HUES48 (cell line): ENCODE data around the gene ATP9A.

Source experiments
- H3K27ac ChIP-seq: one replicate; pipeline ENCODE4 v1.7.0; 2013; ENCODE audit warnings: low read depth, low read length, inconsistent platforms
- H3K27me3 ChIP-seq: 2 replicates; pipeline ENCODE4 v1.6.1; 2013; ENCODE audit warnings: mild to moderate bottlenecking, low read length; ENCODE audit not compliant: control insufficient read depth, insufficient read depth
- H3K36me3 ChIP-seq: 2 replicates; pipeline ENCODE4 v1.6.1; 2013; ENCODE audit warnings: low read length; ENCODE audit not compliant: control insufficient read depth, insufficient read depth
- H3K4me1 ChIP-seq: 2 replicates; pipeline ENCODE4 v1.6.1; 2013; ENCODE audit warnings: mild to moderate bottlenecking, low read length; ENCODE audit not compliant: control insufficient read depth, insufficient read depth
- H3K4me3 ChIP-seq: 2 replicates; pipeline ENCODE4 v1.5.1; 2013; ENCODE audit warnings: mild to moderate bottlenecking, low read depth, low read length
- H3K9ac ChIP-seq: 2 replicates; pipeline ENCODE4 v1.6.1; 2013; ENCODE audit warnings: mild to moderate bottlenecking, low read depth, low read length, moderate library complexity
- H3K9me3 ChIP-seq: 2 replicates; pipeline ENCODE4 v1.6.1; 2013; ENCODE audit warnings: low read length; ENCODE audit not compliant: control insufficient read depth, insufficient read depth

The ATP9A gene

DNA sequence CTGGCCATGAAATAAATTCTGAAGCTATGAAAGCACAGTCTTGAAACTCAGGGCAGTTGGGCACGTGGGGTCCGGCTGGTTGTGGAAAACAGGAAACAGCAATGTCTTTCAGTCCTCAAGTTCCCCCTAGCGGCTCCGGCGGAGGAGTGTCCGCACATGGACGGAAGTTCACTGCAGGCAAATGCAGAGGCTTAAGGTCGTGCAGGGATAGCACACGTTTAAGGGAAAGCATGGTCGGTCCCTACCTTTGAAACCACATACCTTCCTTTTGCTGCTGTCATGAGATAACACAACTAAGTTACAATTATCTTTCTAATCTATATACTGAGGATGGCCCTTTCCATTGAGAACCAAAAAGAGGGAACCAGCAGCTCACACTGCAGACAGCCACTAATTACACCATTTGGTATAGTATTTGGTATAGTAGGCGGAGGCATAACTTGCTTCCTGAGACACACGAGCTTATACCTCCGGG lies 173.1 kb downstream of the ATP9A start:
- Histone ChIP-seq H3K9me3 (no peaks in the 10 kb centered on the region), H3K36me3 (no peaks in the 10 kb centered on the region), H3K4me1 (peaks cover 22% of the 10 kb centered on the region), H3K4me3 (no peak overlapping the region), H3K27me3 (no peaks in the 10 kb centered on the region), H3K27ac (no peak overlapping the region), H3K9ac (no peak overlapping the region)

DNA sequence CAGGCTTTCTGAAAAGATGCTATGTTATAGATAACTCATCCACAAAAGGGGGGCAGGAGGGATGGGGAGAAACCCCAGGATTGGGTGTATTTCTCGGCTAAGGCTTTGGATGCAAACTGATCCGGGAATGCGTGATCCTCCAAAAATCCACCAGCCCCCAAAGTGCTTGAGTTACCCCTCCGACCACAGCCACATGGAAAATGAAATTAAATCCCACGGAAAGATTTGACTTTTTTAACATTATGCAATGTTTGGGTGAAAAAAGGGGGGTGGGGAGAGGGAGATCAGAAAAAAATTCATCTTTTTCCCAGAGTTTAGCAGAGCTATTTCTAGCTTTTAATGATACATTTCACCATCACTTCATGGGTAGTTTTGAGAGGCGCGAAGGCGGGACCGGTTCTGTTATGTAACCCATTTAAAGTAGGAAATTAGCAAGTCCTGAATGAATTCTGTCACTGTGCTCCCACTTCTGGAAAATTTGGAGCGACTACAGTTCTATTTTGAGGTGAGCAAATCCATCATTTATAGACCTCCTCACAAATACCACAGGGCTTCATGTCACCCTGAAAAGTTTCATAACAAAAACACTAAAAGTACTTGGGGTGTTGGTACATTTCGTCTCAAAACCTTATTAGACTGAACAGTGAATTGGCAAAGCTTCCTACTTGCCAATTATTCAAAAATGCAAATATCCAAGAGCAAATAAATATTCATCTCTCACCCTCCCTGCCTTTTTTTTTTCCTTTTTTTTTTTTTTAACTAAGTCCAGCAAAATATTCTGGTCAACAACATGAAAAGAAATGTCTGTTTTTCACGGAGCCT lies 173.7 kb downstream of the ATP9A start:
- Histone ChIP-seq H3K4me3 (no peak overlapping the region), H3K9ac (no peak overlapping the region), H3K9me3 (no peaks in the 10 kb centered on the region), H3K4me1 (peaks cover 22% of the 10 kb centered on the region), H3K36me3 (no peaks in the 10 kb centered on the region), H3K27ac (no peak overlapping the region), H3K27me3 (no peaks in the 10 kb centered on the region)

DNA sequence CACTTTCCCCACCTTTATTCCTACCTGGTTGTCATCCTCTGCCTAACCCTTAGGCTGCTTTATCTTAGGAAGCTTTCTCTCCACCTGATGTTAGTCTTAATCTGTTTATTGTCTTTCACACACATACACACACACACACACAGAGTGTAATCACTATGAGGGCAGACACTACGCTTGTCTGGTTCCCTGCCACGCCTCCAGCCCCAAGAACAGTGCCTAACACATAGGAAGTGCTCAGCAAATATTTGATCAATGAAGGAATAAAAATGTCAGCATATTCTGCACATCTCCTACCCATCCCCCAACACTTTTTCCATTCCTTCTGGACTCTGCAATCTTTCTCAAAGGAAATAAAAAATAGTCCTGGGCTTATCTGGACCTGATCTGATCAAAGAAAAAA lies 174.6 kb downstream of the ATP9A start:
- H3K27ac ChIP-seq: no peak overlapping the region
- no peaks in the 10 kb centered on the region for H3K27me3 ChIP-seq
- H3K4me3 ChIP-seq: no peak overlapping the region
- H3K36me3 ChIP-seq: no peaks in the 10 kb centered on the region
- no peak overlapping the region for H3K9ac ChIP-seq
- H3K9me3 ChIP-seq: no peaks in the 10 kb centered on the region
- peaks cover 22% of the 10 kb centered on the region for H3K4me1 ChIP-seq

DNA sequence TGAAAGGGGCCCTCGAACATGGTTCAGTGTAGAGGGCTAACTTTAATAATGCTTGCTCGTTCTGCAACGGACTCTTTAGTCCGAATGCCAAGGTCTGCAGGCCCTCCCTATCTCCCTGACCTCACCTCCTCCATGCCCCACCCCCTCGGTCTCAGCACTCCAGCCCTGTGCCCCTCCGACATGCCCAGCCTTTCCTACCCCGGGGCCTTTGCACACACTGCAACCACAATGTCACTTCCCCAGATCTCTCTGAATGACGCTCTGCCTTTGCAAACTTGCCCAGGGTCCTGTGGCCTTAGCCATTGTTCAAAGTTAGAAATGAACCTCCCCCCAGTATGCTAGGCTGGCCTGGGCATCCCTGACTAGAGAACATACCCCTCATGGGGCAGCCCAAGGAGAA lies 175.6 kb downstream of the ATP9A start:
- no peaks in the 10 kb centered on the region for H3K36me3 ChIP-seq
- H3K9me3 ChIP-seq: no peaks in the 10 kb centered on the region
- H3K9ac ChIP-seq: no peak overlapping the region
- no peak overlapping the region for H3K4me3 ChIP-seq
- no peak overlapping the region for H3K27ac ChIP-seq
- H3K4me1 ChIP-seq: peaks cover 14% of the 10 kb centered on the region
- H3K27me3 ChIP-seq: no peaks in the 10 kb centered on the region

DNA sequence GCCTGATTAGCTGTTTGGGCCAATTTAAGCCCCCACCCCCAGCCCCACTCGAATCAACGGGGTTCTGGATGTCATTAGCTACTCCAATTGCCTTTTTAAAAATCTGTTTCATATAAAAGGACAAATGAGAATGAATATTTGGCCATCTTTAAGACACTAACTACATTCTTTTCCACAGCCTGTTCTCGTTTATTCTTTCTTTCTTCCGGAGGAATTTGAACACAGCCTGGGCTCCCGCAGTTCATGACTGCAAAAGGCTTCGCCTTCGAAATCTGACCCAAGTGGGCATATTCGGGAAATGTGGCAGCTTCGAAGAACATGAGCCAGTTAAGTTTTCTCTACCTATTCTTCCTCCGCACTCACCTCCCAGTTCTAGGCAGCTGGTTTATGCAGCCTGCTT lies 176.3 kb downstream of the ATP9A start:
- Histone ChIP-seq H3K4me3 (no peak overlapping the region), H3K9me3 (no peaks in the 10 kb centered on the region), H3K9ac (no peak overlapping the region), H3K27me3 (no peaks in the 10 kb centered on the region), H3K4me1 (peaks cover 7% of the 10 kb centered on the region), H3K27ac (no peak overlapping the region), H3K36me3 (no peaks in the 10 kb centered on the region)

DNA sequence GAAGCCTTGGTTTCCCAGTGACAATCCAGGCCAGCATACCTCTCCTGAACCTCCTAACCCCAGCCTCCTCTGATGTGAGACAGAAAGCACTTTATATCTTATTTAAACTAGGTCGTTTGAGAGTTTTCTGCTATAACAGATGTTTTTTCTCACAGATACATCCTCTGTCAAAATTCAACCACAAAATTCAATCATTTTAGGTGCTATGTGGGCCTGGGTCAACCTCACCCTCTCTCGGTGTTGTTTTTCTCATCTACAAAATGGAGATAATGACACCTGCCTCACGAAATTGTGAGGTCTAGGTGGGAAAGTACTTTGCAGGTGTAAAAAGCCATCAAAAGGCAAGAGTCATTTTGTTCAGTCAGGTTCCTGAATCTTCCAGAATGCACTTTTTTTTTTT lies 179.4 kb downstream of the ATP9A start:
- Histone ChIP-seq H3K36me3 (no peaks in the 10 kb centered on the region), H3K4me3 (no peak overlapping the region)

DNA sequence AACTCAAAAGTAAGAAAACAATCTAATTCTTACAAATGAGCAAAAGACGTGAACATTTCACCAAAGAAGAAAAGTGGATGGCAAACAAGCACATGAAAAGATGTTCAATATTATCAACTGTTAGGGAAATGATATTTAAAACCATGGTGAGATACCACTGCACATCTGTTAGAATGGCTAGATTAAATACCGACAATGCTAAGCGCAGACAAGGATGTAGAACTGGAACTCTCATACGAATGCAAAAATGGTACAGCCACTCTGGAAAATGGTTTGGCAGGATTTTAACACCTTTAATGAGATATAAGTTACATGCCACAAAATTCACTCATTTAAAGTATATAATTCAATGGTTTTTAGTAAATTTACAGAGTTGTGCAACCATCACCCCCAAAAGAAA lies 181.0 kb downstream of the ATP9A start:
- Histone ChIP-seq H3K9me3 (no peaks in the 10 kb centered on the region), H3K4me3 (no peak overlapping the region), H3K36me3 (no peaks in the 10 kb centered on the region), H3K27ac (no peak overlapping the region), H3K27me3 (no peaks in the 10 kb centered on the region), H3K4me1 (peaks cover 2% of the 10 kb centered on the region; the same call in 1 of the 2 replicates), H3K9ac (no peak overlapping the region)

More for the DNA sequence above, 179.4 kb downstream of the ATP9A start:
- no peaks in the 10 kb centered on the region for H3K9me3 ChIP-seq
- H3K4me1 ChIP-seq: peaks cover 3% of the 10 kb centered on the region; the same call in 1 of the 2 replicates
- H3K27me3 ChIP-seq: no peaks in the 10 kb centered on the region
- no peak overlapping the region for H3K9ac ChIP-seq
- H3K27ac ChIP-seq: no peak overlapping the region

DNA sequence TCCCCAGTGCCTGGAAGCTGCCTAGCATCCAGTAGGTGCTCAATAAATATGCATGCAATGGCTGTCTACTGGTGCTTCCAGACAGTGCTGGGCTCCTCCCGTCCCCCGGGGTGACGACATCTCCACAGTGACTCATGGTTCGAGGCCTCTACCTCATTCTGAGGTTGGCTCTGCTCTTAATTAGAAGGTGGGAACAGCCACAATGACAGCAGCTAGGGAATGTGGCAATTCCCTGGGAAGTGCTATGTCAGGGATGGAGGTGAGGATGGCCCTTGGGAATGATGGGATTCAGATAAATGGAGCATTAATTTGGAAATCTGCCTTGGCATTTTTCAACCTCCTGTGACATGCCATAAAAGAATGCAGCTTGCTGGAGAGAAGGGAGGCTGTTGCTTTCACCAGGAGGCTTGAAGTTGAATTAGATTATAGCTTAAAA lies 182.2 kb downstream of the ATP9A start:
- no peaks in the 10 kb centered on the region for H3K27me3 ChIP-seq
- no peaks in the 10 kb centered on the region for H3K4me1 ChIP-seq
- no peak overlapping the region for H3K9ac ChIP-seq
- H3K36me3 ChIP-seq: no peaks in the 10 kb centered on the region
- no peak overlapping the region for H3K27ac ChIP-seq
- no peak overlapping the region for H3K4me3 ChIP-seq
- H3K9me3 ChIP-seq: no peaks in the 10 kb centered on the region

DNA sequence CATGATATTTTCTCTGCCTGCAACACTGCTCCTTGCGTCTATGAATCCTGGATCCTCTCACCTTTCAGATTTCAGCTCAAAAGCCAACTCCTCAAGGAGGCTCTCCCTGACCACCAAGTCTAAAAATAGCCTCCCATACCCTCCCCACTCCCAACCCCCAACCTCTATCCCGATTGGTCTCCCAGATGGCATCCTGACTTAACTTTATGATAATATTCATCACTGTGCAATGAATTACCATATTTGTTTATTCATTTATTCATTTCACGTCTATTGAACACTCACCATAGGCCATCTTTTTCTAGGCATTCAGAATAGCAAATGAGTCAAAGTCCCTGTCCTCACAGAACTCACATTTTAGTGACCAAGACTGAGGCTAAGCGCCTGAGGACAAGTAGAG lies 183.0 kb downstream of the ATP9A start:
- no peak overlapping the region for H3K27ac ChIP-seq
- no peak overlapping the region for H3K4me3 ChIP-seq

DNA sequence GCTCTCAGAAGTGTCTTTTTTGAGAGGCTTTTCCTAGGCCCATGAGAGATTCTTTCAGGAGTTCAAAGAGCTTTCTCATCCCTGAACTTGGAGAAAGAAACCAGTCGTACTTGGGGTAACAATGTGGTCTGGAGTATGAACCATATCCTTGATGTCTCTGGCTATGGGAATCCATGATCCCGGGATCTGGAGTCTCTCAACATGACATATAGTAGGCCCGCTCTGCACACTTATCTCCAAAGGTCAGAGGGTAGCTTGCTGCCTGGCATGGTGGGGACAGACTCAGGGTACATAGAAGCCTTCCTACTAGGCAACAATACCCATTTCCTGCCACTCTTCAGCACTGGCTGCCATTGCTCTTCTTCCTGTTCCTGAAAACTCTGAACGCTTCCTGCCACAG lies 183.5 kb downstream of the ATP9A start:
- Histone ChIP-seq H3K4me3 (no peak overlapping the region), H3K36me3 (no peaks in the 10 kb centered on the region), H3K27me3 (no peaks in the 10 kb centered on the region), H3K4me1 (no peaks in the 10 kb centered on the region), H3K9me3 (no peaks in the 10 kb centered on the region), H3K9ac (no peak overlapping the region), H3K27ac (no peak overlapping the region)

More for the DNA sequence above, 183.0 kb downstream of the ATP9A start:
- no peaks in the 10 kb centered on the region for H3K27me3 ChIP-seq
- H3K4me1 ChIP-seq: no peaks in the 10 kb centered on the region
- no peaks in the 10 kb centered on the region for H3K9me3 ChIP-seq
- no peak overlapping the region for H3K9ac ChIP-seq
- no peaks in the 10 kb centered on the region for H3K36me3 ChIP-seq

DNA sequence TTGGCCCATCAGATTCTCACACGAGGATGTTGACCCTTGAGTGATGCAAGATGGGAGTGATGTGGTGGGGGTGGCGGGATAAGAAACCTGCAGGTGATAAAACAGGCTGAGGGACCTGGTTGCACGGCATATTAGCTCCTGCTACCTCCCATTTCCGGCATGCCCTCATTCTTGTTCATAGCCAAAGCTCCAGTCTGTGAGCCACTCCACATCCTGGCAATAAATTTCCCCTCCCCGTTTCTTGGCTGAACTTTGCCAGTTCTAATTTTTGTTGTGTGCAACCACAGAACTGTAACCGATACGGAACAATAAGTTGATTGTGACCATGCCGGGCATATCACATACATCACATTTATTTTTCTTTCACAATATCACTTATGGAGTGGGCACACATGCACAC lies 184.1 kb downstream of the ATP9A start:
- Histone ChIP-seq H3K4me1 (no peaks in the 10 kb centered on the region), H3K27ac (no peak overlapping the region), H3K9me3 (no peaks in the 10 kb centered on the region), H3K9ac (no peak overlapping the region), H3K36me3 (no peaks in the 10 kb centered on the region), H3K27me3 (no peaks in the 10 kb centered on the region), H3K4me3 (no peak overlapping the region)
